Hematopoietic multipotent progenitor cell treated with erythropoietin and hydrocortisone succinate and interleukin-3 and kit ligand, for 4 days (in vitro differentiated cells): ENCODE results near the gene CLCN6.

Experiments used
- DNase-seq: peaks from one replicate; pipeline ENCODE4 v3.0.0-alpha.2; 2015

CLCN6 gene

GRCh38 chr1:11880911-11881748 is 75.1 kb downstream of the CLCN6 start:
- DNase-seq, result no peak

- peak; percentile 15 for DNase-seq
These were observed 75.9 kb downstream of the CLCN6 start for GRCh38 chr1:11881749-11882441.

- DNase-seq, result peak; percentile 95
These were observed 77.0 kb downstream of the CLCN6 start for GRCh38 chr1:11882814-11883538.

GRCh38 chr1:11885916-11886315 is 79.9 kb downstream of the CLCN6 start:
- DNase-seq, result no peak

- no peak for DNase-seq
These were observed 81.1 kb downstream of the CLCN6 start for GRCh38 chr1:11886986-11887665.

GRCh38 chr1:11887666-11888007 is 81.6 kb downstream of the CLCN6 start:
- DNase-seq, result no peak

- no peak for DNase-seq
These were observed 82.3 kb downstream of the CLCN6 start for GRCh38 chr1:11888206-11888876.

- DNase-seq, result no peak
These were observed 82.9 kb downstream of the CLCN6 start for GRCh38 chr1:11888877-11889208.

GRCh38 chr1:11891433-11892186 is 85.6 kb downstream of the CLCN6 start:
- DNase-seq, result no peak
